H1 (cell line): ENCODE data around the gene RBM34.

Source experiments
- CTCF ChIP-seq, 3 experiments: IDR thresholded peaks; 1 replicate in 2 of 3; 2 replicates in 1 of 3; pipeline versions ENCODE4 v1.5.1 to v1.6.1; 2011; ENCODE audit warnings: low read length in 3 of 3, mild to moderate bottlenecking in 3 of 3, inconsistent platforms in 2 of 3, low read depth in 1 of 3, moderate library complexity in 1 of 3; ENCODE audit not compliant: insufficient read depth in 1 of 3; ENCODE audit errors: control extremely low read depth in 1 of 3
- USF2 ChIP-seq: IDR thresholded peaks from 2 replicates; pipeline ENCODE4 v1.6.1; 2011; ENCODE audit warnings: low read length, improper control_type of control experiment

DNA sequence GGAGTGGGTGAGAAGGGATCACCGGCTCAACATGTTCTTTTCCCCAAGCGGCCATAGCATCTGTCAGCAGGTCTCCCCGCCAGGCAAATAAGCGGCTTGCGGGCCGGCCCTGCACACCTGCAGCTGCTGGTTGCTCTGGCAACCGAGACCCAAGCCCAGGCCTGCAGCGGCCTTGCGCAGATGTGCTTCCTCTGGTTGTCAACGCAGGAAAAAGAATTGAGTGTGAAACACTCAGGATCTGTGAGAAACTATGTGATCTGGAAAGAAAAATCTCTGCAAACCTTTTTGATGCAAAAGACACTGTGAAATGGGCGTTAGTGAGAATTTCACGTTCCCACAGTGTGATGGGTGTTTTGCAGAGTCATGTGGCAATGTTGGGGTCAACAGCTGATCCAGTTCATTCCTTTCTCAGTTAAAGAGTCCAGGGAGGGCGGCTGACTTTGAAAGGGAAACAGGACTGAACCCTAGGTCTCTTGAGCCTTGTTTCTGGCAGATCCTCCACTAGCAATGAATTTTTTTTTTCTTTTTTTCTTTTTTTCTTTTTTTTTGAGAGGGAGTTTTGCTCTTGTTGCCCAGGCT is 60.8 kb downstream of the RBM34 start:
- TF ChIP-seq USF2 (0 out of 2 replicates have a peak, but pooled peaks have one; percentile 28), CTCF (IDR thresholded peaks at IDR 0.05; ENCODE audit: control extremely low read depth in 1 of 3, insufficient read depth in 1 of 3, low read depth in 1 of 3, low read length in 3 of 3) (no peak)
